ENCODE measurements around the gene AP3B2. TPM values are rescaled to one million over a fixed set of nuclear protein-coding genes. Genes with fewer than 3 reads are reported as not detected.

AP3B2 gene
- total RNA-seq, 1 experiment from 2014 or later: 0.07 TPM

DNA sequence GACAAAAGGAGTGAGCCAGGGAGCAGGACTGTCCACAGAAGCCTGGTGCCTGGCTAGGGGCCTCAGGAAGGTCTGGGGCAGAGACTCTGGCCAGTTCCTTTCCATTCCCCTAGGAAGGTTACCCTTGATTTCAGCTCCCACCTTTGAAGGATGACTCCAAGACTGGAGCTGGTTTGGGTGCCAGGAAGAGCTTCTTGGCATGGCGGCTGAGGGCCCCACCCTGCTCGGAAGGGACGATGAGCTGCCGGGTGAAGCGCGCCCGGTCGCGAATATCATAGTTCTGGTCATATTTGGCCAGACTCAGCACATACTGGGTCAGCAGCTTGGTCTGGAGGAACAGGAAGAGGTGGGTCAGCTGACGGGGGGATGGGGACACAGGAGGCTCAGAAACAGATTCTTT lies 43.1 kb downstream of the AP3B2 start:
- ChIA-PET CTCF (no interaction called here), POLR2A (no interaction called here), RAD21 (ENCODE audit: low non-redundant PET in 1 of 2, low total read pairs in 2 of 2, uncharacterized antibody in 2 of 2, unreplicated experiment in 2 of 2) (no interaction called here)
- no peaks in the 10 kb centered on the region for H3K9me2 ChIP-seq (ENCODE audit: insufficient read depth)
- DNase-seq (ENCODE audit: low read depth, low spot score) (no peak), ATAC-seq (no peak)
- no peaks in the 10 kb centered on the region for H3K9me3 ChIP-seq (ENCODE audit: control insufficient read depth in 1 of 2, insufficient read depth in 1 of 2, low read depth in 1 of 2, low read length in 2 of 2)
- H3K27ac ChIP-seq (ENCODE audit: low read depth, low read length): no peak overlapping the region
- no peaks in the 10 kb centered on the region for H3K79me2 ChIP-seq (ENCODE audit: insufficient read depth, low read length)
- 0 out of 2 replicates have a peak, but pooled peaks cover 2% of the 10 kb centered on the region for H3K27me3 ChIP-seq (ENCODE audit: insufficient read depth, low read length)
- no peaks in the 10 kb centered on the region for H3K36me3 ChIP-seq (ENCODE audit: control insufficient read depth in 1 of 2, insufficient read depth in 2 of 2, low read length in 2 of 2)
- no peak overlapping the region for H2AFZ ChIP-seq (ENCODE audit: low read depth, low read length, poor library complexity, severe bottlenecking)
- H3K4me1 ChIP-seq (ENCODE audit: control insufficient read depth in 1 of 2, insufficient read depth in 2 of 2, low read length in 2 of 2): no peaks in the 10 kb centered on the region
- intact Hi-C loops (cut with micrococcal nuclease): no loop called here
- H4K20me1 ChIP-seq (ENCODE audit: insufficient read depth): no peaks in the 10 kb centered on the region
- no peak overlapping the region for H3K4me3 ChIP-seq (replicated peaks in 1 of 2; ENCODE audit: low read depth in 1 of 2, low read length in 2 of 2)
- no peak for TF ChIP-seq MAX (IDR thresholded peaks at IDR 0.05)
- no peak for TF ChIP-seq ZNF274 (IDR thresholded peaks at IDR 0.05; ENCODE audit: low read depth, low read length)
- no peak for TF ChIP-seq RAD21 (IDR thresholded peaks at IDR 0.05; ENCODE audit: low read depth)
- TF ChIP-seq ZFX (IDR thresholded peaks at IDR 0.05): no peak
- TF ChIP-seq ELF1 (IDR thresholded peaks at IDR 0.05; ENCODE audit: borderline replicate concordance, low read depth): no peak
- TF ChIP-seq FOSL1 (IDR thresholded peaks at IDR 0.05; ENCODE audit: low read depth): no peak
- no peak for TF ChIP-seq CEBPB (IDR thresholded peaks at IDR 0.05; ENCODE audit: low read depth)
- TF ChIP-seq, protein P1, sequence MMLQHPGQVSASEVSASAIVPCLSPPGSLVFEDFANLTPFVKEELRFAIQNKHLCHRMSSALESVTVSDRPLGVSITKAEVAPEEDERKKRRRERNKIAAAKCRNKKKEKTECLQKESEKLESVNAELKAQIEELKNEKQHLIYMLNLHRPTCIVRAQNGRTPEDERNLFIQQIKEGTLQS (IDR thresholded peaks at IDR 0.05): no peak
- TF ChIP-seq SIN3A (IDR thresholded peaks at IDR 0.05; ENCODE audit: low read depth): no peak
- TF ChIP-seq CBX3 (IDR thresholded peaks at IDR 0.05; ENCODE audit: low read depth): no peak
- no peak for TF ChIP-seq TCF7L2 (IDR thresholded peaks at IDR 0.05; ENCODE audit: borderline replicate concordance, extremely low read depth, insufficient read depth, insufficient read length)
- TF ChIP-seq POLR2AphosphoS5 (IDR thresholded peaks at IDR 0.05; ENCODE audit: low read depth, low read length): no peak
- no peak for TF ChIP-seq SRF (IDR thresholded peaks at IDR 0.05; ENCODE audit: low read depth)
- TF ChIP-seq EZH2phosphoT487 (IDR thresholded peaks at IDR 0.05; ENCODE audit: borderline replicate concordance): no peak
- no peak for TF ChIP-seq EZH2 (IDR thresholded peaks at IDR 0.05)
- TF ChIP-seq YY1 (IDR thresholded peaks at IDR 0.05; ENCODE audit: extremely low read depth, insufficient replicate concordance, low read depth, low read length): no peak
- no peak for TF ChIP-seq SP1 (IDR thresholded peaks at IDR 0.05; ENCODE audit: low read depth)
- TF ChIP-seq POLR2A (IDR thresholded peaks at IDR 0.05; ENCODE audit: borderline replicate concordance, extremely low read depth, insufficient read depth, insufficient read length): no peak
- no peak for TF ChIP-seq EGR1 (IDR thresholded peaks at IDR 0.05; ENCODE audit: low read depth)
- no peak overlapping the region for H3K4me2 ChIP-seq (ENCODE audit: low read length)
- no peak overlapping the region for H3K9ac ChIP-seq (ENCODE audit: low read length)
- no TSS peak for BruUV-seq (replicated peaks)

Data from HCT116 (cell line).